ENCODE data around the gene PDCD10.

Gene PDCD10

GRCh38 chr3:167734498-167735232 is at the start of gene PDCD10:
TSS of gene PDCD10 (minus strand) at chr3:167734892. CDS start at chr3:167720157, 14,735 bp downstream.
- TF ChIP-seq CTCF (IDR thresholded peaks at IDR 0.05; ENCODE audit: borderline replicate concordance, insufficient read depth, low read depth, low read length), result no peak
- H3K4me3 ChIP-seq (ENCODE audit: low read depth, low read length), result peak within 1 kb of the TSS; percentile 83

- H3K4me3 ChIP-seq (ENCODE audit: low read depth, low read length), result no peak overlapping the region
- TF ChIP-seq CTCF (IDR thresholded peaks at IDR 0.05; ENCODE audit: borderline replicate concordance, insufficient read depth, low read depth, low read length), result no peak
Observed at GRCh38 chr3:167783781-167784180, 49.1 kb upstream of the PDCD10 start.

GRCh38 chr3:167780214-167780883 is 45.7 kb upstream of the PDCD10 start:
- no peak for TF ChIP-seq CTCF (IDR thresholded peaks at IDR 0.05; ENCODE audit: borderline replicate concordance, insufficient read depth, low read depth, low read length)

GRCh38 chr3:167777356-167777755 is 42.7 kb upstream of the PDCD10 start:
- no peak overlapping the region for H3K4me3 ChIP-seq (ENCODE audit: low read depth, low read length)
- TF ChIP-seq CTCF (IDR thresholded peaks at IDR 0.05; ENCODE audit: borderline replicate concordance, insufficient read depth, low read depth, low read length), result no peak

More at GRCh38 chr3:167780214-167780883, 45.7 kb upstream of the PDCD10 start:
- no peak overlapping the region for H3K4me3 ChIP-seq (ENCODE audit: low read depth, low read length)

- no peak for TF ChIP-seq CTCF (IDR thresholded peaks at IDR 0.05; ENCODE audit: borderline replicate concordance, insufficient read depth, low read depth, low read length)
Observed at GRCh38 chr3:167776066-167776685, 41.5 kb upstream of the PDCD10 start.

DNA sequence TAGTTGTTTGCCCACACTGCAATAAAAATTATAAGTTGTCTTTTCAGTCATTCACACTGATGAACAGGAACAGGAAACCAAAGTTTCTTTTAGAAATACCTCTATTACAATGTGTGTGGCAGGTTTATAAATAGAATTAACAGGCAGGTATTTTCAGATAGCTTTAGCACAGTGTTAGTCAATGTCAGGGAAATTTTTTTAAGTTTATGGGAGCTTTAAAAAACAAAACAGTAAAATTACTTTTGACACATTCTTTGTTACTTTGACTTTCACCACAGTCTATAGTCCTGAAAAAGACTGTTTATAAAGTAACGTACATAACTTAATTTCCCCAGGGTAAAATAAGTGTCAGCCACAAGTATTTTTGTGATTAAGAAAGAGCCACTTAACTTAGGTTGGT is 38.9 kb upstream of the PDCD10 start:
- no peak for TF ChIP-seq CTCF (IDR thresholded peaks at IDR 0.05; ENCODE audit: borderline replicate concordance, insufficient read depth, low read depth, low read length)
- H3K4me3 ChIP-seq (ENCODE audit: low read depth, low read length), result no peak overlapping the region

More at GRCh38 chr3:167776066-167776685, 41.5 kb upstream of the PDCD10 start:
- no peak overlapping the region for H3K4me3 ChIP-seq (ENCODE audit: low read depth, low read length)
